Measurements from ENCODE around the gene COMMD1. TPM values are rescaled to one million over a fixed set of nuclear protein-coding genes. Genes with fewer than 3 reads are reported as not detected.

The COMMD1 gene
- total RNA-seq, 4 donors from 2014 or later = 76.0 to 132 (median 100) TPM

GRCh38 chr2:62089658-62090057 is 184.2 kb downstream of the COMMD1 start:
- Histone ChIP-seq H3K36me3 (no peaks in the 10 kb centered on the region), H3K4me1 (peaks cover 0 to 5% of the 10 kb centered on the region in 2 donors), H3K27me3 (no peaks in the 10 kb centered on the region), H3K4me3 (replicated peaks in 1 of 3) (no peak overlapping the region), H3K9me3 (no peaks in the 10 kb centered on the region), H3K27ac (no peak overlapping the region)
- no peak for DNase-seq
- intact Hi-C loops (cut with DNase I) = no loop called here
- TF ChIP-seq POLR2A (IDR thresholded peaks at IDR 0.05) = no peak
- no peak for TF ChIP-seq CTCF (IDR thresholded peaks at IDR 0.05)
- 75 to 95% methylated on average over 3 of the region's 3 CpGs for WGBS, 2 donors

- TF ChIP-seq POLR2A (IDR thresholded peaks at IDR 0.05) = no peak
- TF ChIP-seq CTCF (IDR thresholded peaks at IDR 0.05) = no peak
- H3K36me3 ChIP-seq = no peaks in the 10 kb centered on the region
- H3K4me3 ChIP-seq (replicated peaks in 1 of 3) = no peak overlapping the region
- intact Hi-C loops (cut with DNase I) = no loop called here
- peaks cover 0 to 5% of the 10 kb centered on the region in 2 donors for H3K4me1 ChIP-seq
- H3K9me3 ChIP-seq = no peaks in the 10 kb centered on the region
- H3K27ac ChIP-seq = no peak overlapping the region
- no peak for DNase-seq
- H3K27me3 ChIP-seq = no peaks in the 10 kb centered on the region
- 93 to 100% methylated on average over 2 of the region's 2 CpGs for WGBS, 2 donors
Observed at GRCh38 chr2:62091471-62091870, 186.0 kb downstream of the COMMD1 start.

GRCh38 chr2:62099050-62099449 is 193.6 kb downstream of the COMMD1 start:
- WGBS, 2 donors = 83 to 84% methylated on average over 4 of the region's 4 CpGs
- H3K27me3 ChIP-seq = no peaks in the 10 kb centered on the region
- H3K36me3 ChIP-seq = no peaks in the 10 kb centered on the region
- H3K4me1 ChIP-seq = no peaks in the 10 kb centered on the region
- no peak overlapping the region for H3K27ac ChIP-seq
- no peaks in the 10 kb centered on the region for H3K9me3 ChIP-seq
- intact Hi-C loops (cut with DNase I) = no loop called here
- no peak for TF ChIP-seq CTCF (IDR thresholded peaks at IDR 0.05)
- TF ChIP-seq POLR2A (IDR thresholded peaks at IDR 0.05) = no peak
- H3K4me3 ChIP-seq (replicated peaks in 1 of 3) = no peak overlapping the region
- DNase-seq = no peak

GRCh38 chr2:62099523-62100175 is 194.2 kb downstream of the COMMD1 start:
- H3K36me3 ChIP-seq = no peaks in the 10 kb centered on the region
- H3K9me3 ChIP-seq = no peaks in the 10 kb centered on the region
- DNase-seq = no peak
- 92 to 93% methylated on average over 10 of the region's 10 CpGs for WGBS, 2 donors
- TF ChIP-seq CTCF (IDR thresholded peaks at IDR 0.05) (no peak), POLR2A (IDR thresholded peaks at IDR 0.05) (no peak)
- no peak overlapping the region for H3K27ac ChIP-seq
- no peak overlapping the region for H3K4me3 ChIP-seq (replicated peaks in 1 of 3)
- no peaks in the 10 kb centered on the region for H3K27me3 ChIP-seq
- intact Hi-C loops (cut with DNase I) = no loop called here
- no peaks in the 10 kb centered on the region for H3K4me1 ChIP-seq

- Histone ChIP-seq H3K36me3 (no peaks in the 10 kb centered on the region), H3K4me1 (no peaks in the 10 kb centered on the region), H3K4me3 (replicated peaks in 1 of 3) (no peak overlapping the region), H3K9me3 (no peaks in the 10 kb centered on the region), H3K27me3 (no peaks in the 10 kb centered on the region), H3K27ac (no peak overlapping the region)
- intact Hi-C loops (cut with DNase I) = no loop called here
- DNase-seq = no peak
- 95 to 100% methylated on average over 2 of the region's 2 CpGs for WGBS, 2 donors
- TF ChIP-seq POLR2A (IDR thresholded peaks at IDR 0.05) = no peak
- no peak for TF ChIP-seq CTCF (IDR thresholded peaks at IDR 0.05)
Observed at GRCh38 chr2:62101886-62102285, 196.4 kb downstream of the COMMD1 start.

All from thyroid gland (tissue), 4 donors.